Gastrocnemius medialis (tissue), 4 donors: ENCODE data around the gene PIP5K1C.

Experiments used
- CTCF ChIP-seq, 5 experiments: fragments of 450-650 bp in 3 of 5; fragments of 200-600 bp in 2 of 5; sonication (generic) in 2 of 5; IDR thresholded peaks in 4 of 5; conservative IDR thresholded peaks in 1 of 5; 1 replicate in 4 of 5; 2 replicates in 1 of 5; pipeline ENCODE4 v1.5.1; 2016 to 2019; ENCODE audit warnings: antibody characterized with exemption in 5 of 5, mild to moderate bottlenecking in 3 of 5, moderate library complexity in 3 of 5
- POLR2A ChIP-seq, 2 donors: fragments of 450-650 bp; IDR thresholded peaks; one replicate each; pipeline ENCODE4 v1.6.1; 2017; ENCODE audit warnings: antibody characterized with exemption in 2 of 2, mild to moderate bottlenecking in 2 of 2, moderate library complexity in 2 of 2

- TF ChIP-seq CTCF (IDR thresholded peaks at IDR 0.05 in 4 of 5, conservative IDR thresholded peaks at IDR 0.05 in 1 of 5) = no peak
- no peak for TF ChIP-seq POLR2A (IDR thresholded peaks at IDR 0.05)
These were observed 85.3 kb downstream of the PIP5K1C start for GRCh38 chr19:3614858-3615505.
